CD14-positive monocyte (primary cell): Measurements from ENCODE around the gene MRPS18A. TPM values are rescaled to one million over a fixed set of nuclear protein-coding genes. Genes with fewer than 3 reads are reported as not detected.

ENCODE experiments used
- DNase-seq, 3 donors: peaks; one replicate each; pipeline ENCODE4 v3.0.0-alpha.2; 2011 to 2022
- H2AFZ ChIP-seq: 2 replicates; pipeline ENCODE4 v1.6.0; 2012; ENCODE audit warnings: mild to moderate bottlenecking, low read depth, low read length, inconsistent platforms; ENCODE audit not compliant: insufficient read depth, poor library complexity, severe bottlenecking
- H3K27ac ChIP-seq, 2 donors: 1 replicate in 1 of 2; 2 replicates in 1 of 2; pipeline ENCODE4 v1.5.1; 2012 to 2013; ENCODE audit warnings: low read length in 2 of 2, control low read depth in 1 of 2, inconsistent platforms in 1 of 2, low read depth in 1 of 2, mild to moderate bottlenecking in 1 of 2
- H3K27me3 ChIP-seq, 2 donors: one replicate each; pipeline versions ENCODE4 v1.6.0 to v1.6.1; 2011 to 2013; ENCODE audit warnings: low read length in 2 of 2; ENCODE audit not compliant: control insufficient read depth in 2 of 2, insufficient read depth in 2 of 2
- H3K36me3 ChIP-seq, 2 donors: replicated peaks in 1 of 2; 1 replicate in 1 of 2; 2 replicates in 1 of 2; pipeline versions ENCODE4 v1.5.1 to v1.6.1; 2012 to 2013; ENCODE audit warnings: low read length in 2 of 2, control low read depth in 1 of 2, inconsistent platforms in 1 of 2, mild to moderate bottlenecking in 1 of 2; ENCODE audit not compliant: insufficient read depth in 2 of 2, control insufficient read depth in 1 of 2
- H3K4me1 ChIP-seq, 2 donors: 1 replicate in 1 of 2; 2 replicates in 1 of 2; pipeline versions ENCODE4 v1.5.1 to v1.6.1; 2012 to 2013; ENCODE audit warnings: low read length in 2 of 2, control low read depth in 1 of 2, inconsistent platforms in 1 of 2, mild to moderate bottlenecking in 1 of 2, moderate library complexity in 1 of 2; ENCODE audit not compliant: insufficient read depth in 2 of 2, control insufficient read depth in 1 of 2
- H3K4me2 ChIP-seq: replicated peaks from 2 replicates; pipeline ENCODE3; 2012; ENCODE audit warnings: low read length, moderate library complexity, mild to moderate bottlenecking; ENCODE audit not compliant: poor library complexity, severe bottlenecking; ENCODE audit errors: extremely low read depth
- H3K4me3 ChIP-seq, 3 experiments: fragments of 200-600 bp in 1 of 3; sonication (generic) in 1 of 3; replicated peaks in 1 of 3; 1 replicate in 2 of 3; 2 replicates in 1 of 3; pipeline ENCODE4 v1.5.1; 2011 to 2013; ENCODE audit warnings: low read length in 3 of 3, mild to moderate bottlenecking in 3 of 3, control low read depth in 2 of 3, low read depth in 2 of 3, inconsistent platforms in 1 of 3, moderate library complexity in 1 of 3
- H3K79me2 ChIP-seq: 2 replicates; pipeline ENCODE4 v1.6.0; 2012; ENCODE audit warnings: mild to moderate bottlenecking, control low read depth, inconsistent platforms, low read length, moderate library complexity; ENCODE audit not compliant: insufficient read depth
- H3K9ac ChIP-seq: 2 replicates; pipeline ENCODE4 v1.6.0; 2017; ENCODE audit warnings: low read length, mild to moderate bottlenecking; ENCODE audit not compliant: insufficient read depth, poor library complexity, severe bottlenecking
- H3K9me3 ChIP-seq, 2 donors: replicated peaks in 1 of 2; 1 replicate in 1 of 2; 2 replicates in 1 of 2; pipeline versions ENCODE4 v1.5.1 to v1.6.1; 2012 to 2013; ENCODE audit warnings: low read length in 2 of 2, control low read depth in 1 of 2; ENCODE audit not compliant: control insufficient read depth in 1 of 2, insufficient read depth in 1 of 2
- H4K20me1 ChIP-seq: 2 replicates; pipeline ENCODE4 v1.6.0; 2012; ENCODE audit warnings: mild to moderate bottlenecking, low read length, control low read depth, moderate library complexity; ENCODE audit not compliant: insufficient read depth
- H3K27ac Mint-ChIP-seq, 7 donors: one replicate each; pipeline ENCODE4 v1.8.0; 2020; ENCODE audit warnings: mild to moderate bottlenecking in 7 of 7, mixed read lengths in 7 of 7, moderate library complexity in 6 of 7, inconsistent platforms in 2 of 7
- H3K27me3 Mint-ChIP-seq, 3 donors: one replicate each; pipeline ENCODE4 v1.8.0; 2021 to 2022; ENCODE audit warnings: low read depth in 3 of 3, mild to moderate bottlenecking in 3 of 3, mixed read lengths in 3 of 3, moderate library complexity in 3 of 3, inconsistent platforms in 1 of 3
- H3K36me3 Mint-ChIP-seq, 2 donors: one replicate each; pipeline ENCODE4 v1.8.0; 2020; ENCODE audit warnings: mixed read lengths in 2 of 2, inconsistent platforms in 1 of 2, mild to moderate bottlenecking in 1 of 2
- H3K4me1 Mint-ChIP-seq: one replicate; pipeline ENCODE4 v1.8.0; 2020; ENCODE audit warnings: mild to moderate bottlenecking, mixed read lengths
- H3K4me3 Mint-ChIP-seq, 2 donors: one replicate each; pipeline ENCODE4 v1.8.0; 2020; ENCODE audit warnings: mild to moderate bottlenecking in 2 of 2, mixed read lengths in 2 of 2, moderate library complexity in 1 of 2
- H3K9me3 Mint-ChIP-seq, 7 donors: one replicate each; pipeline ENCODE4 v1.8.0; 2020 to 2022; ENCODE audit warnings: mixed read lengths in 7 of 7, mild to moderate bottlenecking in 6 of 7, moderate library complexity in 6 of 7, inconsistent platforms in 2 of 7
- WGBS: methylation state at CpG from one replicate; pipeline ENCODE4 v1.1.5; 2013; ENCODE audit warnings: missing lambda C conversion rate; ENCODE audit not compliant: insufficient coverage; 5-methylcytosine and 5-hydroxymethylcytosine counted together
- intact Hi-C, 2 donors: fragments of 100-400 bp; cut with micrococcal nuclease; formaldehyde crosslinking; loops; one replicate each; pipeline versions ENCODE4 v1.15.0 to v1.15.1; 2023
- polyA plus RNA-seq, 3 donors: library from polyadenylated mRNA; depleted of rRNA in 1 of 3; unstranded in 2 of 3; stranded (reverse) in 1 of 3; fragments of 300-500 nt in 2 of 3; fragments of >200 nt in 1 of 3; fragmentation: Illumina TruSeq in 2 of 3; gene quantifications; 1 replicate in 2 of 3; 2 replicates in 1 of 3; pipeline ENCODE4 v1.2.3, GENCODE V29; 2012 to 2021
- TF ChIP-seq, protein P1 (sequence below): fragments of 200-600 bp; IDR thresholded peaks from one replicate; pipeline ENCODE4 v1.8.0; 2022; ENCODE audit warnings: antibody characterized with exemption, mild to moderate bottlenecking

MRPS18A gene
- polyA plus RNA-seq, 3 donors, result 17.3 to 45.3 (median 41.4) TPM

DNA sequence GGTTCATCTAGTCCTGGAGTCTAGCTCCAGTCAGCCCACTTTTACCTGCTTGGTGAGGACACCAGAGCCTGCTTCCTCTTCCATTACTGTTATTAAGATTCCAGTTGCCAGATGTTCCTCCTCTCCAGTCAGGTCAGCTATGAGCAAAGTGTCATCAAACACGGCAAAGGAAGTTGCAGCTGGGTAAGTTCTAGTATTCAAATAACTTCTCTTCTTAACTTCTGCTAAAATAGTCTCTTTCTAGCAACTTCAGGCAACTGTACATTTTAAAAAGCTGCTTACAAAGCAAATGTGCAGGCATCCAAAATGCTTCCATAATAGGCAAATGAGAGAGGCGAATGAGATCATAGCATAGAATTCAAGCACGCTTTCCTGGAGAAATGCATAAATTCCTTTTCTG, 18.4 kb upstream of the MRPS18A start:
- 58% methylated on average over 2 of the region's 3 CpGs for WGBS
- intact Hi-C loops, result loop anchor here in 1 of 2 donors (2.0 kb wide), 1 partner anchor 19 kb away; no protein-coding TSS in a partner anchor
- Mint-ChIP-seq H3K4me3 (peak overlapping the region in 1 of 2 donors; percentile 77), H3K27me3 (peaks cover under 1 to 15% (median 12%) of the 10 kb centered on the region in 3 donors), H3K27ac (peak overlapping the region; percentile 64 to 89 (median 79)), H3K36me3 (peaks cover 0 to 4% of the 10 kb centered on the region in 2 donors), H3K9me3 (peaks cover 0 to 4% (median 0%) of the 10 kb centered on the region in 7 donors), H3K4me1 (peaks cover 73% of the 10 kb centered on the region)
- Histone ChIP-seq H3K4me1 (peaks cover 55 to 83% of the 10 kb centered on the region in 2 donors), H3K4me3 (peak overlapping the region in 1 of 3 experiments; percentile 19), H2AFZ (no peak overlapping the region), H3K27ac (no peak overlapping the region), H3K4me2 (peak overlapping the region; percentile 23), H3K79me2 (no peaks in the 10 kb centered on the region), H3K36me3 (no peaks in the 10 kb centered on the region), H3K9ac (no peak overlapping the region), H3K9me3 (no peaks in the 10 kb centered on the region), H4K20me1 (no peaks in the 10 kb centered on the region), H3K27me3 (peaks cover 0 to 6% of the 10 kb centered on the region in 2 donors)
- TF ChIP-seq, protein P1, sequence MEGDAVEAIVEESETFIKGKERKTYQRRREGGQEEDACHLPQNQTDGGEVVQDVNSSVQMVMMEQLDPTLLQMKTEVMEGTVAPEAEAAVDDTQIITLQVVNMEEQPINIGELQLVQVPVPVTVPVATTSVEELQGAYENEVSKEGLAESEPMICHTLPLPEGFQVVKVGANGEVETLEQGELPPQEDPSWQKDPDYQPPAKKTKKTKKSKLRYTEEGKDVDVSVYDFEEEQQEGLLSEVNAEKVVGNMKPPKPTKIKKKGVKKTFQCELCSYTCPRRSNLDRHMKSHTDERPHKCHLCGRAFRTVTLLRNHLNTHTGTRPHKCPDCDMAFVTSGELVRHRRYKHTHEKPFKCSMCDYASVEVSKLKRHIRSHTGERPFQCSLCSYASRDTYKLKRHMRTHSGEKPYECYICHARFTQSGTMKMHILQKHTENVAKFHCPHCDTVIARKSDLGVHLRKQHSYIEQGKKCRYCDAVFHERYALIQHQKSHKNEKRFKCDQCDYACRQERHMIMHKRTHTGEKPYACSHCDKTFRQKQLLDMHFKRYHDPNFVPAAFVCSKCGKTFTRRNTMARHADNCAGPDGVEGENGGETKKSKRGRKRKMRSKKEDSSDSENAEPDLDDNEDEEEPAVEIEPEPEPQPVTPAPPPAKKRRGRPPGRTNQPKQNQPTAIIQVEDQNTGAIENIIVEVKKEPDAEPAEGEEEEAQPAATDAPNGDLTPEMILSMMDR, result no peak
- DNase-seq, result peak; percentile 56 to 75 (median 67)

- Histone ChIP-seq H3K79me2 (no peaks in the 10 kb centered on the region), H2AFZ (no peak overlapping the region), H3K4me1 (peaks cover 43 to 68% of the 10 kb centered on the region in 2 donors), H3K27me3 (peaks cover 0 to 4% of the 10 kb centered on the region in 2 donors), H3K36me3 (no peaks in the 10 kb centered on the region), H3K9me3 (no peaks in the 10 kb centered on the region), H4K20me1 (no peaks in the 10 kb centered on the region), H3K4me2 (no peak overlapping the region), H3K4me3 (no peak overlapping the region), H3K9ac (no peak overlapping the region), H3K27ac (no peak overlapping the region)
- 47% methylated on average over 2 of the region's 8 CpGs for WGBS
- Mint-ChIP-seq H3K4me1 (peaks cover 57% of the 10 kb centered on the region), H3K9me3 (peaks cover 0 to 4% (median 0%) of the 10 kb centered on the region in 7 donors), H3K27me3 (peaks cover 5 to 22% (median 13%) of the 10 kb centered on the region in 3 donors), H3K27ac (peak overlapping the region in 5 of 7 donors; percentile 15 to 82 (median 48)), H3K4me3 (peak overlapping the region in 1 of 2 donors; percentile 48), H3K36me3 (peaks cover 0 to 2% of the 10 kb centered on the region in 2 donors)
- TF ChIP-seq, protein P1, result no peak
- peak; percentile 57 to 70 (median 58) for DNase-seq
- intact Hi-C loops, result no loop called here
These were observed 16.2 kb upstream of the MRPS18A start for GRCh38 chr6:43703512-43704429.
